ENCODE measurements around the gene ZNF100. TPM values are rescaled to one million over a fixed set of nuclear protein-coding genes. Genes with fewer than 3 reads are reported as not detected.
"Not testable (repeated sequence)": the region's sequence is repeated elsewhere in the genome, so short reads cannot be mapped to it uniquely, and the experiment has no call there.

The ZNF100 gene
- 1 to 10 TPM; 1.9 to 3.5 (median 2.9) TPM for total RNA-seq

DNA sequence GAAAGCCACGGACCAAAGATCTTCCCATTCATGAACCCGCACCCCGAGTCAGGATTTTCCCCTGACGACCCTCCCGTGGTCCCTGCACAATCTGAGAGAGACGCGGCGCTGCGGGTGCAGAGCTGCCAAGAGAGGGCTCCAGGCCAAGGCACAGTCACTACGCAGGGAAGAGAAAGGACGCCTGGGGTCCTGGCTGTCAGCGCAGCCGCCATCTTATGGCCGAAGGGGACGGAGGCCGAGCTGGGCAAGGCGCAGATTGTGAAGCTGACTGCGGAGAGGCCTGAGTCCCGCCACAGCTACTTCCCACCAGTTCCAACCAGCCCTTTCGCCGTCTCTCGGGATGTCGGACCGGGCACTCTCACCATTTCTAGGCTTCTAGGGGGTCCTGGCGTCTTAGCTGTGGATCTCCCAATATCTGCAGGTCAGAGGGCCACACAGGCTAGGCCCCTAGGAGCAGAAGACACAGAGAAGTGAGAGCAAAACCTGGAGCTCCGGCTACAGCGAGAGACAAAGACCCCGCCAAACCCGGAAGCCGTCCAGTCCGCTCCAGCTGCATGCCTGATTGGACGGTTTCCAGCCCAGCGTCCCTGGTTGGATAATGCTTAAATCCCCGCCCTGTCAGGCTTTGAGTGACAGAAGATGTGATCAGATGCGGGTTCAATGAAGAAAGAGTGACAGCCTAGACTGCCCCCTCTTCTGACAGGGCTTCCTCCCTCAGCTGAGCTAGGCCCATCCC, at the start of gene ZNF100:
Gene ZNF100, minus strand, starts transcription at position 515 of the 736 bp plus-strand sequence. Its CDS starts 150 bp downstream, at position 365.
- intact Hi-C loops (cut with DNase I; ENCODE audit: low total_unique reads), result no loop called here
- H3K9me3 ChIP-seq, result no peaks in the 10 kb centered on the region
- H3K36me3 ChIP-seq, result peaks cover 0 to 31% of the 10 kb centered on the region in 2 donors
- in situ Hi-C loops (cut with MboI; ENCODE audit: low sequenced_read_pairs in 4 of 4), result no loop called here
- no peaks in the 10 kb centered on the region for H3K27me3 ChIP-seq
- TF ChIP-seq CTCF (IDR thresholded peaks at IDR 0.05 in 4 of 5, conservative IDR thresholded peaks at IDR 0.05 in 1 of 5) (no peak), POLR2A (IDR thresholded peaks at IDR 0.05) (peak; percentile 33 to 45)
- peaks cover 0 to 4% of the 10 kb centered on the region in 2 donors for H3K4me1 ChIP-seq
- ATAC-seq, result peak; percentile 93 to 96
- peak within 1 kb of the TSS; percentile 85 to 97 (median 86) for H3K27ac ChIP-seq
- peak; percentile 84 to 86 for DNase-seq
- peak within 1 kb of the TSS; percentile 74 to 99 (median 86) for H3K4me3 ChIP-seq

GRCh38 chr19:21812448-21812847, 45.1 kb upstream of the ZNF100 start:
- no peak for TF ChIP-seq POLR2A (IDR thresholded peaks at IDR 0.05)
- no peak for TF ChIP-seq CTCF (IDR thresholded peaks at IDR 0.05 in 4 of 5, conservative IDR thresholded peaks at IDR 0.05 in 1 of 5)
- intact Hi-C loops (cut with DNase I; ENCODE audit: low total_unique reads), result no loop called here
- peaks cover 10 to 100% of the 10 kb centered on the region in 2 donors for H3K36me3 ChIP-seq
- no peak overlapping the region for H3K27ac ChIP-seq
- H3K27me3 ChIP-seq, result no peaks in the 10 kb centered on the region
- ATAC-seq (no peak), DNase-seq (no peak)
- in situ Hi-C loops (cut with MboI; ENCODE audit: low sequenced_read_pairs in 4 of 4), result no loop called here
- peaks cover 0 to 52% (median 30%) of the 10 kb centered on the region in 3 donors for H3K9me3 ChIP-seq
- no peaks in the 10 kb centered on the region for H3K4me1 ChIP-seq
- H3K4me3 ChIP-seq, result no peak overlapping the region

DNA sequence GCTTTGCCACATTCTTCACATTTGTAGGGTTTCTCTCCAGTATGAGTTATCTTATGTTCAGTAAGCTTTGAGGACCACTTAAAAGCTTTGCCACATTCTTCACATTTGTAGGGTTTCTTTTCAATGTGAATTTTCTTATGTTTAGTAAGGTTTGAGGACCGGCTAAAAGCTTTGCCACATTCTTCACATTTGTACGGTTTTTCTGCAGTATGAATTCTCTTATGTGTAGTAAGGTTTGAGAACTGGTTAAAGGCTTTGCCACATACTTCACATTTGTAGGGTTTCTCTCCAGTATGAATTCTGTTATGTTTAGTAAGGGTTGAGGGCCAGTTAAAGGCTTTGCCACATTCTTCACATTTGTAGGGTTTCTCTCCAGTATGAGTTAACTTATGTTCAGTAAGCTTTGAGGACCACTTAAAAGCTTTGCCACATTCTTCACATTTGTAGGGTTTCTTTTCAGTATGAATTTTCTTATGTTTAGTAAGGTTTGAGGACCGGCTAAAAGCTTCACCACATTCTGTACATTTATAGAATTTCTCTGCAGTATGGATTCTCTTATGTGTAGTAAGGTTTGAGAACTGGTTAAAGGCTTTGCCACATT, 41.1 kb upstream of the ZNF100 start:
- intact Hi-C loops (cut with DNase I; ENCODE audit: low total_unique reads); in situ Hi-C loops (cut with MboI; ENCODE audit: low sequenced_read_pairs in 4 of 4); ATAC-seq; H3K4me1 ChIP-seq; DNase-seq; H3K27me3 ChIP-seq; H3K27ac ChIP-seq: not testable (repeated sequence)
- Histone ChIP-seq H3K9me3 (peaks cover 0 to 75% (median 38%) of the 10 kb centered on the region in 3 donors), H3K36me3 (peaks cover 10 to 67% of the 10 kb centered on the region in 2 donors), H3K4me3 (peak overlapping the region in 1 of 4 donors; percentile 33)

- Histone ChIP-seq H3K27me3 (no peaks in the 10 kb centered on the region), H3K27ac (no peak overlapping the region), H3K9me3 (no peaks in the 10 kb centered on the region), H3K36me3 (no peaks in the 10 kb centered on the region), H3K4me3 (no peak overlapping the region), H3K4me1 (no peaks in the 10 kb centered on the region)
- TF ChIP-seq POLR2A (IDR thresholded peaks at IDR 0.05) (no peak), CTCF (IDR thresholded peaks at IDR 0.05 in 4 of 5, conservative IDR thresholded peaks at IDR 0.05 in 1 of 5) (no peak)
- ATAC-seq (no peak), DNase-seq (no peak)
- in situ Hi-C loops (cut with MboI; ENCODE audit: low sequenced_read_pairs in 4 of 4) (no loop called here), intact Hi-C loops (cut with DNase I; ENCODE audit: low total_unique reads) (no loop called here)
Observed at GRCh38 chr19:21789466-21790085, 22.2 kb upstream of the ZNF100 start.

GRCh38 chr19:21786936-21787335, 19.6 kb upstream of the ZNF100 start:
- Histone ChIP-seq H3K4me1 (no peaks in the 10 kb centered on the region), H3K36me3 (no peaks in the 10 kb centered on the region), H3K9me3 (peaks cover 0 to 3% (median 0%) of the 10 kb centered on the region in 3 donors), H3K27me3 (no peaks in the 10 kb centered on the region), H3K27ac (no peak overlapping the region), H3K4me3 (no peak overlapping the region)
- ATAC-seq (no peak), DNase-seq (no peak)
- intact Hi-C loops (cut with DNase I; ENCODE audit: low total_unique reads) (no loop called here), in situ Hi-C loops (cut with MboI; ENCODE audit: low sequenced_read_pairs in 4 of 4) (no loop called here)
- TF ChIP-seq CTCF (IDR thresholded peaks at IDR 0.05 in 4 of 5, conservative IDR thresholded peaks at IDR 0.05 in 1 of 5) (no peak), POLR2A (IDR thresholded peaks at IDR 0.05) (no peak)

DNA sequence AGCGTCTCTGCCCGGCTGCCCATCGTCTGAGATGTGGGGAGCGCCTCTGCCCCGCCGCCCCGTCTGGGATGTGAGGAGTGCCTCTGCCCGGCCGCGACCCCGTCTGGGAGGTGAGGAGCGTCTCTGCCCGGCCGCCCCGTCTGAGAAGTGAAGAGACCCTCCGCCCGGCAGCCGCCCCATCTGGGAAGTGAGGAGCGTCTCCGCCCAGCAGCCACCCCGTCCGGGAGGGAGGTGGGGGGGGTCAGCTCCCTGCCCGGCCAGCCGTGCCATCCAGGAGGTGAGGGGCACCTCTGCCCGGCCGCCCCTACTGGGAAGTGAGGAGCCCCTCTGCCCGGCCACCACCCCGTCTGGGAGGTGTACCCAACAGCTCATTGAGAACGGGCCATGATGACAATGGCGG, 8.4 kb upstream of the ZNF100 start:
- H3K36me3 ChIP-seq; intact Hi-C loops (cut with DNase I; ENCODE audit: low total_unique reads); H3K4me3 ChIP-seq; in situ Hi-C loops (cut with MboI; ENCODE audit: low sequenced_read_pairs in 4 of 4); H3K27ac ChIP-seq; ATAC-seq; H3K27me3 ChIP-seq; H3K4me1 ChIP-seq; H3K9me3 ChIP-seq; DNase-seq: not testable (repeated sequence)

GRCh38 chr19:21766705-21767064, 694 bp downstream of the ZNF100 start:
- ATAC-seq, result peak; percentile 8 to 21
- Histone ChIP-seq H3K27ac (peak overlapping the region; percentile 85 to 97 (median 86)), H3K4me3 (peak overlapping the region; percentile 74 to 99 (median 86)), H3K36me3 (peaks cover 0 to 36% of the 10 kb centered on the region in 2 donors)
- H3K4me1 ChIP-seq; H3K27me3 ChIP-seq; H3K9me3 ChIP-seq; intact Hi-C loops (cut with DNase I; ENCODE audit: low total_unique reads); DNase-seq; in situ Hi-C loops (cut with MboI; ENCODE audit: low sequenced_read_pairs in 4 of 4): not testable (repeated sequence)
